Ishikawa (cell line): Measurements from ENCODE around the gene LRRC1.
A peak's percentile ranks its signal among the peaks of the same experiment; 100 is the strongest.

ENCODE experiments used
- CREB1 ChIP-seq: IDR thresholded peaks from 2 replicates; pipeline ENCODE4 v1.6.1; 2012; ENCODE audit warnings: low read depth
- EGR1 ChIP-seq: IDR thresholded peaks from 2 replicates; pipeline ENCODE4 v1.6.1; 2012
- EP300 ChIP-seq: IDR thresholded peaks from 2 replicates; pipeline ENCODE4 v1.6.1; 2012; ENCODE audit warnings: borderline replicate concordance
- MAX ChIP-seq: IDR thresholded peaks from 2 replicates; pipeline ENCODE4 v1.6.1; 2012
- NFIC ChIP-seq: IDR thresholded peaks from 2 replicates; pipeline ENCODE4 v1.6.1; 2012
- RAD21 ChIP-seq: IDR thresholded peaks from 2 replicates; pipeline ENCODE4 v1.6.1; 2012; ENCODE audit warnings: low read depth
- TAF1 ChIP-seq: IDR thresholded peaks from 2 replicates; pipeline ENCODE4 v1.6.1; 2012; ENCODE audit warnings: low read depth, mild to moderate bottlenecking
- TEAD4 ChIP-seq: IDR thresholded peaks from 2 replicates; pipeline ENCODE4 v1.6.1; 2012
- YY1 ChIP-seq: IDR thresholded peaks from 2 replicates; pipeline ENCODE4 v1.6.1; 2012; ENCODE audit warnings: low read depth

- TF ChIP-seq RAD21 (no peak), EP300 (no peak), CREB1 (no peak), TEAD4 (peak; percentile 38; the same call in 1 of the 2 replicates), TAF1 (no peak), EGR1 (no peak), YY1 (no peak), NFIC (no peak), MAX (no peak)
These were observed 38.4 kb downstream of the LRRC1 start for GRCh38 chr6:53833155-53833554.
